ENCODE data around the gene HSPG2. TPM values are rescaled to one million over a fixed set of nuclear protein-coding genes. Genes with fewer than 3 reads are reported as not detected.

HSPG2 gene
- total RNA-seq, 1 donor = 265 TPM

DNA sequence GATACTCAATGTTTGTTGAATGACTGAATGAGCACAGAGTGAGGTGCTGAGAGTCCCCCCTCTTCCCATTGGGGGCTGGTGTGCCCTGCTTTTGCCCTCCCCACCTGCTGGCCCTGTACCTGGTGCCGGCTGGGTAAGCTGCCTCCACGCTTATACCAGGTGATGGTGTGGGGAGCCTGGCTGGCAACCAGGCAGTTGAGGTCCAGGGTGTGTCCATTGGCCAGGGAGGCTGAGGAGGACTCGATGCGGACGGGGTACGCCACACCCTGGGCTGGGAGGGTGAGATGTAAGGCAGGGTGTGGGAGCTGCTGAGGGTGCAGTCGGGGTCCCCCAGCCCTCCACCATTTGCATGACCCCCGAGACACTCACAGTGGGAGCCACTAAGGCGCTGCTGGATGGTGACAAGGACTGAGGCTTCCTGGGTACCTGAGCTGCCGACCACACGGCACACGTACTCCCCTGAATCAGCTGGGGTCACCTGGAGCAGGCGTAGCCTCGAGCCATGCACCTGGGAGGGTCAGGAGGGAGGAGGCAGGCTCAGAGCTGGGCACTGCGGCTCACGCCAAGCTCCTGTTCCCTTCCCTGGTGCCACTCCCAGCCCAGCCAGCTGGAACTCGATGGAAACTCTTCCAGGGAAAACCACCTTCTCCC is 88.5 kb downstream of the HSPG2 start:
- Histone ChIP-seq H3K9me3 (ENCODE audit: low read depth, low read length) (no peaks in the 10 kb centered on the region), H3K36me3 (ENCODE audit: insufficient read depth, low read length) (peaks cover 84% of the 10 kb centered on the region), H4K20me1 (ENCODE audit: insufficient read depth, low read length) (peaks cover 22% of the 10 kb centered on the region), H2AFZ (ENCODE audit: low read length) (no peak overlapping the region), H3K4me1 (ENCODE audit: insufficient read depth, low read length) (peaks cover 2% of the 10 kb centered on the region), H3K79me2 (ENCODE audit: insufficient read depth, low read length) (no peaks in the 10 kb centered on the region), H3K4me3 (ENCODE audit: insufficient read depth, low read length) (no peak overlapping the region), H3K4me2 (ENCODE audit: insufficient read depth, low read length) (no peak overlapping the region), H3K27me3 (ENCODE audit: insufficient read depth, low read length) (no peaks in the 10 kb centered on the region), H3K27ac (ENCODE audit: low read depth, low read length) (no peak overlapping the region)
- no peak for DNase-seq (ENCODE audit: insufficient read length, low spot score, missing footprints)
- TF ChIP-seq CTCF (IDR thresholded peaks at IDR 0.05; ENCODE audit: extremely low read depth, low read depth, low read length) = no peak

- Histone ChIP-seq H3K79me2 (ENCODE audit: insufficient read depth, low read length) (no peaks in the 10 kb centered on the region), H4K20me1 (ENCODE audit: insufficient read depth, low read length) (peaks cover 18% of the 10 kb centered on the region), H3K9me3 (ENCODE audit: low read depth, low read length) (no peaks in the 10 kb centered on the region), H3K4me3 (ENCODE audit: insufficient read depth, low read length) (no peak overlapping the region), H3K27ac (ENCODE audit: low read depth, low read length) (peak overlapping the region; percentile 56), H3K4me2 (ENCODE audit: insufficient read depth, low read length) (no peak overlapping the region), H3K4me1 (ENCODE audit: insufficient read depth, low read length) (peaks cover 2% of the 10 kb centered on the region), H3K36me3 (ENCODE audit: insufficient read depth, low read length) (peaks cover 92% of the 10 kb centered on the region), H3K27me3 (ENCODE audit: insufficient read depth, low read length) (no peaks in the 10 kb centered on the region), H2AFZ (ENCODE audit: low read length) (no peak overlapping the region)
- DNase-seq (ENCODE audit: insufficient read length, low spot score, missing footprints) = peak; percentile 89
- no peak for TF ChIP-seq CTCF (IDR thresholded peaks at IDR 0.05; ENCODE audit: extremely low read depth, low read depth, low read length)
These were observed 89.6 kb downstream of the HSPG2 start for GRCh38 chr1:21847223-21848205.

DNA sequence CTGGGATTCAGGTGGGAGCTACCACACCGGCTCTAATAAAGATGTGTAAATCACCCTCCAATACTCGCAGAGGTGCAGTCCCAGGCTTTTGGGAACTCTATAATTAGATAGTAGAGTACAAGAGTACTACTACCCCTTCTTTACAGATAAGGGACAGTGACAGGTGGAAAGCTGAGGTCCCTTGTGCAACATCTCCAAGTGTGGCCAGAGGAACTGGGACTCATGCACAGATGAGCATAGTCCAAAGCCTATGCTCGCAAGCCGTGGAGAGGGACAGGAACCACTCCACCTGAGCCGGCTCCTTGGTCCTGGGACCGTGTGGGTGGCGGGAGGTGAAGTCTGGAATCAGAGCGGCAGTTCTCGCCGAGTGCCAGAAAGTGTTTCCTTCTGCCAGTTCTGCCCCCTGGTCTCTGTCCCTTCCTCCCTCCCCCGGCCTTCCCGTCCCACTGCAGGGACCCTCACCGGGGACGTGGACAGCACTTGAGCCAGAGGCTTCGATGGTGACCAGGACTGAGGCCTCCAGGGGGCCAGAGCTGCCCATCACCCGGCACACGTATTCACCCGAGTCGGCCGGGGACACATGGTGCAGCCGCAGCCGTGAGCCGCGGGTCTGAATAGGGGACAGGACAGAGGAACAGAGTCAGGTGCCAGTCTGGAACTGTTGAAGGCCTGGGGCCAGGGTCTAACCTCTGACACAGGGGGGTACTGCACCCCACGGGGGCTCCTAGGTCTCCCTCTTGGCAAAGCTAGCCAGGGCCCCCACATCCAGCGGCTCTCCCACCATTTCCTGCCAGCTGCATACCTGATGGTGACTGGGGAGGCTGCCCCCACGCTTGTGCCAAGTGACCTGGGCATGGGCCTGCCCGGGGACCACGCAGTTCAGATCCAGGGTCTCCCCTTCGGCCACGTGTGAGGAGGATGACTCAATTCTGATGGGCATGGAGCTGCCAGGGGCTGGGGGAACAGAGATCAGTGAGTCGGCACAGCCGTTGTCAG is 91.2 kb downstream of the HSPG2 start:
- no peak overlapping the region for H3K4me2 ChIP-seq (ENCODE audit: insufficient read depth, low read length)
- peaks cover 94% of the 10 kb centered on the region for H3K36me3 ChIP-seq (ENCODE audit: insufficient read depth, low read length)
- H3K27ac ChIP-seq (ENCODE audit: low read depth, low read length) = no peak overlapping the region
- H2AFZ ChIP-seq (ENCODE audit: low read length) = no peak overlapping the region
- peaks cover 28% of the 10 kb centered on the region for H4K20me1 ChIP-seq (ENCODE audit: insufficient read depth, low read length)
- H3K79me2 ChIP-seq (ENCODE audit: insufficient read depth, low read length) = no peaks in the 10 kb centered on the region
- H3K4me1 ChIP-seq (ENCODE audit: insufficient read depth, low read length) = peaks cover 2% of the 10 kb centered on the region
- no peak for DNase-seq (ENCODE audit: insufficient read length, low spot score, missing footprints)
- H3K27me3 ChIP-seq (ENCODE audit: insufficient read depth, low read length) = no peaks in the 10 kb centered on the region
- H3K9me3 ChIP-seq (ENCODE audit: low read depth, low read length) = no peaks in the 10 kb centered on the region
- H3K4me3 ChIP-seq (ENCODE audit: insufficient read depth, low read length) = no peak overlapping the region
- TF ChIP-seq CTCF (IDR thresholded peaks at IDR 0.05; ENCODE audit: extremely low read depth, low read depth, low read length) = no peak
